HG03135 (cell line): Measurements from ENCODE around the gene MRPL3.
"Not testable (repeated sequence)": the region's sequence is repeated elsewhere in the genome, so short reads cannot be mapped to it uniquely, and the experiment has no call there.

ENCODE experiments used
- ATAC-seq: cut with Tn5 transposase; IDR thresholded peaks from one replicate; pipeline ENCODE4 v1.9.1; 2021; ENCODE audit warnings: mild to moderate bottlenecking, moderate library complexity; ENCODE audit not compliant: unreplicated experiment

Gene MRPL3

DNA sequence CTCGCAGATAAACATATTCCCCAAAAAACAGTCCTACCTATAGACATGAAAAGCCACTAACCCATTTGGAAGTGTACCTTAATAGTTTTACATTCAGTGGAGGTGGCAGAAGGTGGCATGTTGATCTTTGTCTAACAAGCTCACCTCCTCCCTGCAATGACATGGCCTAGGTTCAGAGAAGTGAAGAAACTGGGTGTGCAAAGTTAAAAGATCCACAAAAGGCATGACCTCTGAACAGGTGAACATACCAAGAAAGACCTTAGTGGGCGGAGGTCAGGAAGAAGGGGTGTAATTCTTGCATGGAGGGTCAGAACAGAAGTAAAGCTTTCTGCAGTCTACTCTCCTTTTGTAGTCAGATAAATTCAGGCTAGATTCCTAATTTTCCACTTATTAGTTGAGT, 822 bp downstream of the MRPL3 start:
- ATAC-seq, result no peak

DNA sequence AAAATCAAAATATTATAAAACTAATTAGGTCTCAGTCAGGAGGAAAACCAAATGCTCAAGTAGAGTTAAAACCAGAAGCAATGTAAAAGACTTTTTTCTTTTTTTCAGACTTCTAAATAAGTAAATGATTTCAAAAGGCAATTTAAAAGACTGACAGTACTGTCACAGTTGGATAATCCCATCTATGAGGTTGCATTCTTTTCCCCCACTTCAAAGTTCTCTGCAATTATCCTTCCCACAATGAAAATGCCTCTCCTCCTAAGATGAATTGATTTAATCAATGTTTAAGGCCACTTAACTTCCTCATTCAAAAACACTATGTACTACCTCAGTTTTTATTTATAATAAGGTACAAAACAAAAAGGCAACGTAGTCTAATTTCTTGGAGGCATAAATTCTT, 8.1 kb downstream of the MRPL3 start:
- no peak for ATAC-seq

DNA sequence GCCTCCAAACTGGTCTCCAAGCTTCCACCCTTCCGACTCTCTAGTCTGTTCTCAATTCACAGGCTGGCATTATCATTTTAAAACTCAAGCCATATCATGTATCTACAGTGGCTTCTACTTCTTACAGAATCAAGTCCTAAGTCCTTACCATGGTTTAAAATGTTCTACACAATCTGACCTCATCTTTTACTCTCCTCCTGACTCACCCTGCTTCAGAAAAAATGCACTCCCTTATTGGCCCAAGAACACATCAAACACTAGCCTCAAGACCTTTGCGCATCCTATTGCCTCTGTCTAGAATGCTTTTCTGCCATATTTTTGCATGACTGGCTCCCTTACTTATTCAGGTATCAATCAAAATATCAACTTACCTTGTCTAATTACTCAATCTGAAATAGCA, 11.0 kb downstream of the MRPL3 start:
- no peak for ATAC-seq

DNA sequence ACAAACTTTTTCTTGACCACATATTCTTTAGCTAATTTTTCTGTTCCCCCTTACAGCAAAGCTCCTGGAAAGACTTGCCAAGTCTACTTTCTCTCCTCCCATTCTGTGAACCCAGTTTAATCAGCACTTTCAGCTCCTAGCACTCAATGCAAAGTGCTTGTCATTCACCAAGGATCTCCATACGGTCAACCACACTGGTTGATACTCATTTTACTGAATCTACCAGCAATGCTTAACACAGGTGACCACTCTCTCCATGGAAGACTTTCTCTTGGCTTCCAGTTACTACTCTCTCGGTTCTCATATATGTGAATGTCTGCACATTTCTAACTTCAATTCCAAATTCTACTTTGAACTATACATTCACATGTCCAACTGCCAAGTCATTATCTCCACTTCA, 11.7 kb downstream of the MRPL3 start:
- ATAC-seq, result no peak

DNA sequence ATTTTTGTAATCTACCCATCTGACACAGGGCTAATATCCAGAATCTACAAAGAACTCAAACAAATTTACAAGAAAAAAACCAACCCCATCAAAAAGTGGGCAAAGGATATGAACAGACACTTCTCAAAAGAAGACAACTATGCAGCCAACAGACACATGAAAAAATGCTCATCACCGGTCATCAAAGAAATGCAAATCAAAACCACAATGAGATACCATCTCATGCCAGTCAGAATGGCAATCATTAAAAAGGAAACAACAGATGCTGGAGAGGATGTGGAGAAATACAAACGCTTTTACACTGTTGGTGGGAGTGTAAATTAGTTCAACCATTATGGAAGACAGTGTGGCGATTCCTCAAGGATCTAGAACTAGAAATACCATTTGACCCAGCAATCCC, 16.2 kb downstream of the MRPL3 start:
- not testable (repeated sequence) for ATAC-seq

DNA sequence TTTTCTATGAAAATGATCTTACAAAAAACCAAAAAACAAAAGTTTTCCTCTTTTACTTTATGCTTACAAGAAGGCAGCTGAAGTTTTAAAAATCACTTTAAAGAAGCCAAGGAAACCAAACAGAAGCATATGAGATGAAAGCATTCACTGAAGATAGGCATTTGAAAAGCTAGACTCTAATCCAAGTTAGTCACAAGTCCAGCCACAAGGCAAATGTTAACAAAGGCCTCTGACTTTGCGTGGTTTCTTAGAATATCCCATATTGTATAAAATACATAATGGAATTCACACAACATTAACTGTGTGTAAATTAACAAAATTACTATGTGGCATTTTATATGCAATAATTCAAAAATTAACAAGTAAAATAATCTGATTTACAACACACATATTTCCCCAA, 17.7 kb downstream of the MRPL3 start:
- ATAC-seq, result no peak

DNA sequence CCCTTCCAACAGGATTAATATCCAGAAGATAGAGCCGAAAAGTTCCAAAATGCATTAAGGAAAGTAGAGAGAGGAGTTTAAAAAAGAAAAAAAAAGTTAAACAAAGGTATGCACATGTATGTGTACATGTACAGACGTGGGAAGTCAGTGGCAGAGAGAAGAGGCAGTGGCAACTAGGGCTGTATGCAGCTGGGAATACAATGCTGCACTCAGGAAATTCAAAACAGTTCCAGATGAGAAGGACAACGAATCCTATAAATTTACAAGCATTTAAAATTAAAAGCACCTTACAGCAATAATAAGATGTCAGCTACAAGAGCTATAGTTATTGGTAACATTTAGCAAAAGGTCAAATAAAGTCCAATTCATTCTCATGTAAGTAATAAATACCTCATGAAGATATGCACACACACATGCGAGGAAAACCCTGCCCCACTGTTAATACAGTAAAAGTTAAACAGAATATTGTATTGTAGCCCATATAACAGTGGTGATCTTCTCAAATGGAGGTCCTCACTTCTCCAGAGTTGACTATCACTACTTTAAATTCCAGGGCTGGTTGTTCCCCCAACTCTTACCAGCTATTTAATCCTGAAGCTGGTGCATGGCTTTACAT, 18.2 kb downstream of the MRPL3 start:
- ATAC-seq, result no peak

DNA sequence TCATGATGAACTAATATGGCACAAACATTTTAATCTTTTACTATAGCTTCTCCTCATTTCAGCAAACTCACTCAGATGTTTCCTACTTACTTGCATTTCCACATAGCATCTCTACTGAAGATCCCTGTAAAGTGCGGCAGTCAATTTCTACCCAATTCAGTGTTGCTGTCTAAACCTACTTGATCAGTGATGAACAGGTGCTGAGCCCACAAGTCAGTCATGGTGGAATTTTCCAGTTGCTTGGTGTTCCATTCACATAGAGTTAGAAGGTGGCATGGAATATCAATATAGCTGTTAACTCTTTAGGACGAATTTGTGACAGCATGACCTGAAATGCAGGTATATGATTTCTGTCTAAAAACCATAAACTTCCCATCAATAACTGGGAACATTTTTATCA, 22.7 kb downstream of the MRPL3 start:
- no peak for ATAC-seq

DNA sequence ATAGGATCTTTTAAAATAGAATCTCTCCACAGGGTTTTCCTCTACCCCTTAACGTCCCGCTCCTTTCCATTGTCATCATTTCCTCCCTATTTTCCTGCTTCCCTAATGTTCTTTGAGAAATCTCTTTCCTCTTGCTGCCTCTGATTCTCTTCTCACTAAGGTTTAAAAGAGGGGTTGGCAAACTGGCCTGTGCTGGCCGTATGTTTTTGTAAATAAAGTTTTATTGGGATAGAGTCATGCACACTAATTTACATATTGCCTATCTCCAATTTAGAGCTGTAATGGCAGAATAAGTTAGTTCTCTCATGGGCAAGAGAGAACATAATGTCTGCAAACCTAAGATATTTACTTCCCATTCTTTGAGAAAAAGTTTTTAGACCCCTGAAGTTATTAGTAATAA, 25.0 kb downstream of the MRPL3 start:
- ATAC-seq, result no peak

DNA sequence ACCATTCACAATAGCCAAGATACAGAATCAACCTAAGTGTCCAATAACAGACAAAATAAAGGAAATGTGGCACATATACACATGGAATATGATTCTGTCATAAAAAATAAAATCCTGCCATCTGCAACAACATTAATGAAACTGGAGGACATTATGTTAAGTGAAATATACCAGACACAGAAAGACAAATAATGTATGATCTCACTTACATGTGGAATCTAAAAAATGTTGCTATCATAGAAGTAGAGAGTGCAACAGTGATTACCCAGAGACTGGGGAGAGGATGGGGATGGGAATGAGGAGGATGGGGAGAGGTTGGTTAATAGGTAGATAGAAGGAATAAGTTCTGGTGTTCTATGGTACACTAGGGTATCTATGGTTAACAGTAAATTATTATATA, 28.7 kb downstream of the MRPL3 start:
- ATAC-seq, result no peak

DNA sequence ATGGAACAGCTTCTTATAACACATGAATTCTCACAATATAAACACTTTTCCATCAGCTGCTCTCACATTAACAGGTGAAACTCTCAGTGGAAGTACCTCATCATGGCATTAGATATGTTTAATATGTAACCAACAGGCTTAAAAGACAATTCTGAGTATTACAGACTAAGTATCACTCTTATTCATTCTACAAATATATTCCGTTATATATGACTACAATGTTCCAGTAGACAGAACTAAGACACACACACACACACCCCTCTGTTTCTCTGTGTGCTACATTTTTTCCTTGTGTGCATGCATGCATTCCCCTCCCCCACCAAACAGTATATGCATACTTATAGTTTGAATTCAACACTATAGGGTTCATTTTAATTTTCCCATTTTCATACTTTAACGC, 32.4 kb downstream of the MRPL3 start:
- ATAC-seq, result no peak

DNA sequence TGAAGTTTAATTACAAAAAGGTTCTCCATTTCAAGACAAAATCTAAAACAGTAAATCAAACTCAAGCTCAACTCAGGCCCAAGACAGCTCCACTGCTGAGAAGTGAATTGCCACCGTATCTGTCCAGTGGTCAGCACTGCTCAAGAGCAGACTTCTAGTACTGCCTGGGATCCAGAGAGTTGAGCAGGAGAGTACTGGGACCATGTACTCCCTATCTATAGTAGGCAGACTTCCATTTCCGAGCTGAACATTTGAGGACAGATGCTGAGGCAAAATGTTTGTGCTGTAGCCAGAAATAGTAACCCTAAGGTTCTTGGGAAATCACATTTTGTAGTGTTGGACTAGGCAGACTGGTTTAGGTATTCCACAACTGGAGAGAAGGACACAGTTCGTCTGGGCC, 44.1 kb downstream of the MRPL3 start:
- no peak for ATAC-seq

DNA sequence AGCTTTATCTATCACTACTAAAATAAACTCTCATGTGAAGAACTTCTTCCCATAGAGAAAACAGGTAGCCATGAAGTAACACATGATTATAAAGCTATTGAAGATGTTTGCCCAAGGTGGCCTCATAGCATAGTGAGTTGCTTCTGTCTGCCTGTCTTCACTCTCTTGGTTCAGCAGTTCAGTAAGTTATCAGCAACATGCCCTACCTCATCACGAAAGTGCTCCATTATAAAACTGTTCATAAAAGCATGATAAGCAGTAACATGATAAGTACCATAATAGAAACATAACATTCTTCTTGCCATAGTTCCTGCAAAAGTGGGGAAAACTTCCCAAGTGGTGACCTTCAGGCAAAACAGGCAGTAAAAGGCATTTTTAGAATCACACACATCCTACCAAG, 45.6 kb downstream of the MRPL3 start:
- ATAC-seq, result no peak

DNA sequence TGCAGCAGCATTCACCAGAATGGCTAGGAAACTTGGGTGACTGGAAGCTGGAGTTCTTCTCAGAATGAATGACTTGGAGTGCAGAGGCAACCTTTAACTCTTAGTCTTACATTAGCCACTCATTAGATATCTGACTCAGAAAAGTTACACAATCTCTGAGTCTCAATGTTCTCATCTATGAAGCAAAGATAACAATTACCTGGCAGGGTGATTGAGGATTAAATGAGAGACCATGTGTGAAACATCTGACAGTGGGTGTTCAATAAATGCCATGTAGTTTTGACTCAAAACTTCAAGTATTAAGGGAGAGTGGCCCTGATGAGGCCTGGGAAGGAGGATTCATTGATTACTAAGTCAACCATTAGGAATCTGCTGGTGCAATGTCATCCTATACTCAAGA, 48.3 kb downstream of the MRPL3 start:
- no peak for ATAC-seq

DNA sequence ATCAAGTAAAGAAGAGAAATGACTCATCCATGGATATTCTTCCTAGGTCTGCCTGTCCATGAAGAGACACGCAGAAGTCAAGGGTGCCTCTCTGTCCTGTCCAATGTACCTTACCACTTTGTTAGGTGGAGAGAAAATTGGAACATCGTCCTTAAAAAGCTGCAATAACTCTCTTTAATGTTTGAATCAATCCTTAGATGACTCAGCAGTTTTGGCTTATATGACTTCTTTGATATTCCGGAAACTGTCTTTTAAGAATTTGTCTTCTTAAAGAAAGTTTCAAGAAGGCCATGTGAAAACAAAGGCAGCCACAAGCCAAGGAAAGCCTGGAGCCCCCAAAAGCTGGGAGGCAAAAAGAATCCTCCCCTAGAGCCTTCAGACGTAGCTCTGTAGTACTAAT, 49.2 kb downstream of the MRPL3 start:
- no peak for ATAC-seq

DNA sequence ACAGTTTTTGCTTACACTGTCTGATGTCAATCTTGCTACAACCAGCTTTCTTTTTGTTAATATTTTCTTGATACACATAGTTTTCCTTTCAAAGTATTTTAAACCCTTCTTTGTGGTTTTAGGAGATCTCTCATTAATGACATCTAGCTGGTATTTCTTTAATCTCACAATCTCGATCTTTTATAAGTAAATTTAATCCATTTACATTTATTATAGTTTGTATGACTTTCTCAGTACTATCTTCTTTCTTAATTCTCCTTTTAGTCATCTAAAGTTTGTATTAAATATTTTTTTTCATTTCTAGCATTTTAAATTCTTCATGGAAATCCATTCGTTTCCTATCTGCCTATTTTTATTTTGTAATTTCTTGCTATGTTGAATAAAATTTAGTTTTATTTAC, 55.4 kb downstream of the MRPL3 start:
- no peak for ATAC-seq

DNA sequence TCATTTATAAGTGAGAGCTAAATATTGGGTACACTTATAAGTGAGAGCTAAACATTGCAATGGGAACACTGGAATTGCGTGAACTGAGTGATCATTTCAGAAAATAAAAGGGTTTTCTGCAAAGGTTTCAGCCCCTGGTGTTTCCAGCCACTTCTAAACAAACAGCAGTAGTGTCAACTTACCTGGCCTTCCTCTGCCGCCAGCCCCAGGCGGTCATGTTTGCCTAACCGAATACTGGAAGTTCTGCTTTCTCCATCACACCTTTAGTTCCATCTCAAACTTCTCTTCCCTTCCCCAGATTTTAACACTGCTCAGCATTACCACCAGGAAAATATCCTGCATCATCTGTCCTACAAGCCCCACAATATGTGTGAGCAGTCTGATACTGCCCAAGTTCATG, 58.6 kb downstream of the MRPL3 start:
- ATAC-seq, result no peak

DNA sequence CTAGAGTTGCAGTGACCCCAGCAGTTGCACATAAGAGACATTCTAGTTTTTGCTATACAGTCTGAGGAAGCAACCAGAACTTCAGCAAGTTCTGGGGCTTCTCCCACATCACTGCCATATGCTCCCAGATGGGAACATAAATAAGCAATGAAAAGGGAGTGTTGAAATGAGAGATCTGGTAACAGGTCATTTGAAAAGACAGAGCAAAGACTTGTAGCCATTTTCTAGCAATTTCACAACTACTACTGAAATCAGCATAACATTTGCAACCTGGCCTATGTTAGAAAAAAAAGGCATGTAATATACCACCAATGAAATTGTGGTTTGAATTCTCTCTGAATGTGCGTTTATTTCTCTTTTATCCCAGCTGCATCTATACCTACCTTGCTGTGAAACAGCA, 63.7 kb downstream of the MRPL3 start:
- ATAC-seq, result no peak

DNA sequence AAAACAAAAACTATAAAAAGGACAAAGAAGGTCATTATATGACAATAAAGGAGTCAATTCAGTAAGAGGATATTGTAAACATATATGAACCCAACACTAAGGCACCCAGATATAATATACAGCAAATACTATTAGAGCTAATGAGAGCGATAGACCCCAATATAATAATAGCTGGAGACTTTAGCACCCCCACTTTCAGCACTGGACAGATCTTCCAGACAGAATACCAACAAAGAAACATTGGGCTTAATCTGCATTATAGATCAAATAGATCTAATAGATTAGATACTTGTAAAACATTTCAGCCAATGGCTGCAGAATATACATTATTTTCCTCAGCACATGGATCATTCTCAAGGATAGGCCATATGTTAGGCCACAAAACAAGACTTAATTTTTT, 67.8 kb downstream of the MRPL3 start:
- no peak for ATAC-seq

DNA sequence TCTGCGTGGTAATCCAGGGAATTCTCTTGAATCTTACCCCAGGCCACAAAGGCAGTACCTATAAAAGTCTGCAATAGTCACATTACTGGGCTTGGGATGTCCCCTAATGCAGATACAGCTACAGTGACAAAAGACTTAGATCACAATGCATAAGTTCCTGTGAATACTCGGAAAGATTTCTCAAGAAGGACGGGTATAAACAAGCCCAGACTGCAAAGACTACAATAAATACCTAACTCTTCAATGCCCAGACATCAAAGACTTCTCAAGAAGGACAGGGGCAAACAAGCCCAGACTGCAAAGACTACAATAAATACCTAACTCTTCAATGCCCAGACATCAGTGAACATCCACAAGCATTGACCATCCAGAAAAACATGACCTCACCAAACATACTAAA, 70.3 kb downstream of the MRPL3 start:
- ATAC-seq, result no peak

DNA sequence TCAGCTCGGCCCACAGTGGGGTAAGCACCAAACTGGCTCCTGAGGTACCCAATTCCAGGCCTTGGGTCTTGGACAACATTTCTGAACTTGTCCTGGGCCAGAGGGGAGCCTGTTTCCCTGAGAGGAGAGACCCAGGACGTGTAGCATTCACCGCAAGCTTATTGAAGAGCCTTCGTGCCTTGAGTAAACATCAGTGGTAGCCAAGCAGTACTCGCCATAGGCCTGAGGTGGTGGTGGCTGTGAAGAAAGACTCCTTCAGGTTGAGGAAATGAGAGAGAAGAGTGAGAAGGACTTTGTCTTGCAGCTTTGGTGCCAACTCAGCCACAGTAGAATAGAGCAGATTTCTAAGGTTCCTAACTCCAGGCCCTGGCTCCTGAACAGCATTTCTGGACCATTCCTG, 71.0 kb downstream of the MRPL3 start:
- no peak for ATAC-seq

DNA sequence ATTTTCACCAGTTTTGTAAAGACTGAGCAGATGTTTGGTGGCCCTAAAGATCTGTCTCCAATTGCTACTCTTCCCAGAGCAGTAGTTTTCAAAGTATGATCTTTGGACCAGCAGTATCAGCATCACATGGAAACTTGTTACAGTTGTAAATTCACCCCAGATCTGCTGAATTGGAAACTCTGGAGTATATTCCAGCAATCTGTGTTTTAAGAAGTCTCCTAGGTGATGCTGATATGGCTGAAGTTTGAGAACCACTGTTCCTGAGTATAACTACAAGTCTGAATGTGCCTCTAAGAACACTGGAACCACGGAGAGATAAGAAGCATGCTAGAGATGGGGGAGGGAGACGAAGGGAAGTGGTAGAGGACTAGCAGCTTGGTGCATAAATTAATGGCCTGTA, 75.5 kb downstream of the MRPL3 start:
- no peak for ATAC-seq

DNA sequence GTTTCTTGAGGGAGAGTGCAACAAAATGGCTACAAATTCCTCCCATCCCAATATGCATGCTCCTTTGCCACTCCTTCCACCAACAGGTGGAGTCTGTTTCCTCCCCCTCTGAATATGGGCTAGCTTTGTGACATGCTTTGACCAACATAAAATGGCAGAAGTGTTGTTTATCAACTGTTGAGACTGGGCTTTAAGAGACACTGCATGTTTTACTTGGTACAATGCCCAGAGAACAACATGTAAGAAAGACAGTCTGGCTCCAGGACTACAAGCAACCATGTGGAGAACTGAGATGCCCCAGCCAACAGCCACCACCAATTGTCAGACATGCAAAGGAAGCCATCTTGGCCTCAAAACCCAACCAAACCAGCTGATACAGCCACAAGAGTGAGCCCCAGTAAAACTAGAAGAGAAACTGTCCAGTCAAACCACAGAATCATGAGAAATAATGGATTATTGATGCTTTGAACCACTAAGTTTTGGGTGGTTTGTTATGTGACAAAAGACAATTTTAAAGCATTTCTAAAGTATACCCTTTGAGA, 80.7 kb downstream of the MRPL3 start:
- no peak for ATAC-seq
